K562 (cell line): ENCODE results near the gene RBP3. TPM values are rescaled to one million over a fixed set of nuclear protein-coding genes. Genes with fewer than 3 reads are reported as not detected.

Experiments
- ATAC-seq: fragments of 200-7000 bp; cut with Tn5 transposase; 3 replicates; pipeline ENCODE4 v1.9.1; 2020; ENCODE audit warnings: moderate library complexity
- BruUV-seq: library from RNA; stranded (reverse); fragments of 400-500 nt; replicated peaks from 2 replicates; lab custom pipeline; 2021; lab: Mats Ljungman, UMichigan
- CTCF ChIA-PET: fragments of 300-600 bp; formaldehyde crosslinking; extraction: SDS; loops from one replicate; lab custom pipeline; 2021; ENCODE audit warnings: low intra/inter-chr PET ratio; lab: Yijun Ruan, JAX
- POLR2A ChIA-PET: fragments of 300-600, 350-650 bp; sonication (Branson Sonifier 250); formaldehyde crosslinking; extraction: SDS; loops from one replicate; lab custom pipeline; 2021; ENCODE audit warnings: antibody characterized with exemption, inconsistent platforms; lab: Yijun Ruan, JAX
- DNase-seq, 4 experiments: peaks; one replicate each; pipeline versions ENCODE4 v3.0.0 to v3.0.0-alpha.2; 2011 to 2018; ENCODE audit warnings: low spot score in 3 of 4, mixed read lengths in 3 of 4; ENCODE audit errors: extremely low read depth in 1 of 4
- FAIRE-seq: peaks from 2 replicates; lab custom pipeline; 2011; peaks lifted over from hg19 to GRCh38; lab: Jason Lieb, UNC
- H2AFZ ChIP-seq: 2 replicates; pipeline ENCODE4 v1.6.0; 2011; ENCODE audit warnings: low read depth, low read length, control low read depth, inconsistent platforms
- H3K27ac ChIP-seq: fragments of 200-600 bp; 3 replicates; pipeline ENCODE4 v1.8.0; 2011; ENCODE audit warnings: low read depth, mild to moderate bottlenecking, control low read depth, inconsistent platforms, low read length, moderate library complexity, mixed read lengths; ENCODE audit errors: extremely low read depth
- H3K27me3 ChIP-seq, 2 experiments: fragments of 300-600 bp in 1 of 2; 2 replicates in 1 of 2; 3 replicates in 1 of 2; pipeline versions ENCODE4 v1.6.0 to v1.8.0; 2011; ENCODE audit warnings: inconsistent platforms in 2 of 2, low read length in 2 of 2, mild to moderate bottlenecking in 1 of 2, mixed read lengths in 1 of 2, moderate library complexity in 1 of 2; ENCODE audit not compliant: control insufficient read depth in 2 of 2, insufficient read depth in 2 of 2
- H3K36me3 ChIP-seq: fragments of 300-600 bp; 3 replicates; pipeline ENCODE4 v1.8.0; 2011; ENCODE audit warnings: mild to moderate bottlenecking, low read length, inconsistent platforms; ENCODE audit not compliant: control insufficient read depth, insufficient read depth
- H3K4me1 ChIP-seq, 2 experiments: fragments of 200-600 bp in 1 of 2; replicated peaks in 1 of 2; 2 replicates in 1 of 2; 3 replicates in 1 of 2; pipeline versions ENCODE4 v1.5.1 to v1.8.0; 2011; ENCODE audit warnings: inconsistent platforms in 2 of 2, low read length in 2 of 2, mild to moderate bottlenecking in 1 of 2, mixed read lengths in 1 of 2, moderate library complexity in 1 of 2; ENCODE audit not compliant: control insufficient read depth in 2 of 2, insufficient read depth in 2 of 2
- H3K4me2 ChIP-seq: 2 replicates; pipeline ENCODE4 v1.6.1; 2011; ENCODE audit warnings: low read length, control low read depth, inconsistent platforms, mixed read lengths; ENCODE audit not compliant: insufficient read depth
- H3K4me3 ChIP-seq: fragments of 200-600 bp; sonication (generic), shearing (Covaris generic); 2 replicates; pipeline ENCODE4 v1.5.1; 2016; ENCODE audit warnings: control low read depth, inconsistent platforms
- H3K79me2 ChIP-seq: fragments of 200-600 bp; 3 replicates; pipeline ENCODE4 v1.8.0; 2011; ENCODE audit warnings: low read length, inconsistent platforms; ENCODE audit not compliant: control insufficient read depth, insufficient read depth
- H3K9ac ChIP-seq, 2 experiments: 2 replicates each; pipeline versions ENCODE4 v1.6.0 to v1.6.1; 2011; ENCODE audit warnings: low read depth in 2 of 2, low read length in 2 of 2, control low read depth in 1 of 2, inconsistent platforms in 1 of 2, mild to moderate bottlenecking in 1 of 2, mixed read lengths in 1 of 2; ENCODE audit not compliant: insufficient read depth in 1 of 2
- H3K9me1 ChIP-seq: one replicate; pipeline ENCODE4 v1.6.0; 2011; ENCODE audit warnings: inconsistent platforms, mild to moderate bottlenecking, low read length, moderate library complexity; ENCODE audit not compliant: control insufficient read depth, insufficient read depth
- H3K9me3 ChIP-seq: replicated peaks from 2 replicates; pipeline ENCODE4 v1.5.1; 2011; ENCODE audit warnings: low read depth, low read length, inconsistent platforms; ENCODE audit not compliant: control insufficient read depth, insufficient read depth
- H4K20me1 ChIP-seq: replicated peaks from 2 replicates; pipeline ENCODE4 v1.6.1; 2011; ENCODE audit warnings: low read length, inconsistent platforms, mixed read lengths; ENCODE audit not compliant: control insufficient read depth, insufficient read depth
- CCAR2 ChIP-seq: fragments of 200-400 bp; formaldehyde crosslinking; IDR thresholded peaks from 2 replicates; pipeline ENCODE4 v1.6.1; 2017; ENCODE audit warnings: mild to moderate bottlenecking, low read depth, low read length
- CEBPB ChIP-seq: fragments of 450-650 bp; IDR thresholded peaks from 2 replicates; pipeline ENCODE4 v1.6.1; 2016; ENCODE audit warnings: missing genetic modification characterization, missing compliant biosample characterization
- EHMT2 ChIP-seq: fragments of 450-650 bp; IDR thresholded peaks from 2 replicates; pipeline ENCODE4 v1.6.1; 2018; ENCODE audit warnings: antibody characterized with exemption
- EP300 ChIP-seq: IDR thresholded peaks from 2 replicates; pipeline ENCODE4 v1.6.1; 2012; ENCODE audit warnings: low read length, improper control_type of control experiment
- GTF2F1 ChIP-seq: IDR thresholded peaks from 2 replicates; pipeline ENCODE4 v1.6.1; 2011; ENCODE audit warnings: low read depth, low read length, improper control_type of control experiment
- HBP1 ChIP-seq: fragments of 450-650 bp; formaldehyde crosslinking; IDR thresholded peaks from 2 replicates; pipeline ENCODE4 v1.4.0; 2022; ENCODE audit warnings: missing genetic modification characterization
- NKRF ChIP-seq: fragments of 450-650 bp; IDR thresholded peaks from 2 replicates; pipeline ENCODE4 v1.6.1; 2016; ENCODE audit warnings: borderline replicate concordance
- STAT5A ChIP-seq: IDR thresholded peaks from 2 replicates; pipeline ENCODE4 v1.6.1; 2012; ENCODE audit warnings: low read length, inconsistent platforms, borderline replicate concordance
- TOE1 ChIP-seq, 2 experiments: fragments of 450-650 bp in 1 of 2; sonication (generic) in 1 of 2; formaldehyde crosslinking in 1 of 2; IDR thresholded peaks; 2 replicates each; pipeline versions ENCODE4 v1.7.1 to v1.8.0; 2016 to 2022; ENCODE audit warnings: borderline replicate concordance in 2 of 2, mild to moderate bottlenecking in 2 of 2, antibody characterized with exemption in 1 of 2, inconsistent platforms in 1 of 2, low read depth in 1 of 2, missing genetic modification reagents in 1 of 2, moderate library complexity in 1 of 2
- ZNF408 ChIP-seq: fragments of 250-450 bp; sonication (Bioruptor Pico); IDR thresholded peaks from 2 replicates; pipeline ENCODE4 v1.4.0; 2020; ENCODE audit warnings: low read depth, mild to moderate bottlenecking, moderate library complexity
- ZNF561 ChIP-seq: fragments of 450-650 bp; formaldehyde crosslinking; conservative IDR thresholded peaks from 2 replicates; pipeline ENCODE4 v1.4.0; 2020; ENCODE audit warnings: mild to moderate bottlenecking, moderate library complexity
- WGBS: fragments of 100-300 bp; shearing (Covaris generic); methylation state at CpG from one replicate; pipeline ENCODE4 v1.1.6; 2016; ENCODE audit warnings: low coverage, mixed read lengths; ENCODE audit not compliant: insufficient coverage; ENCODE audit errors: missing lambda C conversion rate; 5-methylcytosine and 5-hydroxymethylcytosine counted together
- in situ Hi-C: fragments of 300-500 bp; cut with MboI; formaldehyde crosslinking; loops from 4 replicates; pipeline ENCODE4 v1.15.0; 2018; ENCODE audit warnings: inconsistent platforms, mixed read lengths
- intact Hi-C: fragments of 100-400 bp; cut with micrococcal nuclease; formaldehyde crosslinking; loops from 2 replicates; pipeline ENCODE4 v1.14.2; 2022
- polyA plus RNA-seq, 8 experiments: library from polyadenylated mRNA; depleted of rRNA in 4 of 8; stranded (reverse) in 5 of 8; unstranded in 3 of 8; fragments of >200 nt; fragmentation: Nextera tagmentation in 2 of 8; fragmentation: Illumina TruSeq in 1 of 8; extraction: Ambion mirVana in 2 of 8; extraction: Trizol in 1 of 8; gene quantifications; 2 replicates each; pipeline versions ENCODE4 v1.2.1 to v1.2.3, GENCODE V29; 2011 to 2014; ENCODE audit warnings: inconsistent platforms in 1 of 8, missing spikeins in 1 of 8
- total RNA-seq, 7 experiments: library from RNA; depleted of rRNA in 6 of 7; stranded (reverse); fragments of >200 nt in 6 of 7; fragmentation: Illumina TruSeq in 2 of 7; extraction: Trizol in 2 of 7; gene quantifications; 2 replicates each; pipeline versions ENCODE4 v1.2.1 to v1.2.3, GENCODE V29; 2011 to 2021; ENCODE audit warnings: low replicate concordance in 1 of 7

RBP3 gene
- total and polyA plus RNA-seq, 9 of the 15 experiments (the other 6 are each of a cell fraction or from before 2014, with no cell fraction given) = not detected

- no peak for TF ChIP-seq ZNF561 (CRISPR knock-in tag)
- TF ChIP-seq CEBPB = no peak
Observed at GRCh38 chr10:47359626-47360418, 11.7 kb downstream of the RBP3 start (continued).

- Histone ChIP-seq H3K4me2 (no peak overlapping the region), H3K36me3 (no peaks in the 10 kb centered on the region), H3K27ac (no peak overlapping the region), H4K20me1 (no peaks in the 10 kb centered on the region), H3K79me2 (no peaks in the 10 kb centered on the region), H3K4me3 (no peak overlapping the region), H3K27me3 (peaks cover 16 to 42% of the 10 kb centered on the region in 2 experiments), H3K9me3 (no peaks in the 10 kb centered on the region), H2AFZ (no peak overlapping the region), H3K9ac (0 out of 4 replicates have a peak overlapping the region, but pooled peaks of 1 of the 2 experiments have one; percentile 8), H3K9me1 (no peaks in the 10 kb centered on the region), H3K4me1 (peaks cover 0 to 3% of the 10 kb centered on the region in 2 experiments; a peak in 1 of 5 replicates)
- no peak for ATAC-seq
- WGBS = 13% methylated on average over 14 of the region's 14 CpGs
- ChIA-PET POLR2A (interaction anchor here (0.6 kb wide), 2 partner anchors 90 to 290 kb away, joined by 3 read pairs; no protein-coding TSS in a partner anchor), CTCF (no interaction called here)
- BruUV-seq = no TSS peak
- intact Hi-C loops (loop anchor here (2.0 to 5.0 kb wide), 2 partner anchors 36 to 92 kb away; no protein-coding TSS in a partner anchor), in situ Hi-C loops (no loop called here)
- no peak for DNase-seq
- no peak for FAIRE-seq
- TF ChIP-seq EP300 (no peak), GTF2F1 (no peak), STAT5A (no peak), TOE1 (IDR thresholded peaks at IDR 0.05; ENCODE audit: borderline replicate concordance) (no peak), TOE1 (CRISPR knock-in tag; IDR thresholded peaks at IDR 0.05; ENCODE audit: borderline replicate concordance, low read depth) (no peak), EHMT2 (no peak), ZNF408 (CRISPR knock-in tag) (no peak), HBP1 (CRISPR knock-in tag) (no peak), NKRF (no peak), CCAR2 (no peak)
Observed at GRCh38 chr10:47360419-47361040, 12.4 kb downstream of the RBP3 start.
